MM.1S (cell line): Measurements from ENCODE around the gene EXO1.

Source experiments
- CTCF ChIP-seq: fragments of 300-600 bp; sonication (generic); IDR thresholded peaks from 2 replicates; pipeline ENCODE4 v1.5.1; 2016; ENCODE audit warnings: antibody characterized with exemption, low read length, mixed read lengths
- EZH2 ChIP-seq: fragments of 300-600 bp; sonication (generic); optimal IDR thresholded peaks from 2 replicates; pipeline ENCODE3; 2017; ENCODE audit warnings: low read depth, mild to moderate bottlenecking, antibody characterized with exemption, low read length, mixed read lengths
- EZH2phosphoT487 ChIP-seq: fragments of 300-600 bp; sonication (generic); IDR thresholded peaks from 2 replicates; pipeline ENCODE4 v1.6.1; 2018; ENCODE audit warnings: antibody characterized with exemption, low read length

GRCh38 chr1:241918879-241919278 is 70.9 kb downstream of the EXO1 start:
- TF ChIP-seq CTCF: no peak
- no peak for TF ChIP-seq EZH2
- TF ChIP-seq EZH2phosphoT487: no peak
